ENCODE results near the gene DZIP3. TPM values are rescaled to one million over a fixed set of nuclear protein-coding genes. Genes with fewer than 3 reads are reported as not detected.

DZIP3 gene
- total RNA-seq, 1 experiment from 2014 or later: 22.1 TPM

- Histone ChIP-seq H2BK15ac (ENCODE audit: low read depth, low read length) (no peak overlapping the region), H3K18ac (ENCODE audit: insufficient read length, low read depth, low read length) (no peak overlapping the region), H3K56ac (ENCODE audit: insufficient read length, low read depth, low read length) (no peak overlapping the region), H4K5ac (ENCODE audit: insufficient read length, low read depth, low read length) (no peak overlapping the region), H2BK20ac (ENCODE audit: low read depth, low read length, poor library complexity, severe bottlenecking) (no peak overlapping the region), H3K79me2 (ENCODE audit: insufficient read depth, low read length) (no peaks in the 10 kb centered on the region), H4K20me1 (ENCODE audit: control insufficient read depth, insufficient read depth, insufficient read length) (no peaks in the 10 kb centered on the region), H2BK5ac (ENCODE audit: insufficient read length, low read length) (no peak overlapping the region), H2AFZ (ENCODE audit: low read length) (no peak overlapping the region), H3K23ac (ENCODE audit: insufficient read length, low read depth, low read length) (no peak overlapping the region), H3K9me3 (ENCODE audit: control insufficient read depth, low read depth, low read length) (no peaks in the 10 kb centered on the region), H2BK120ac (ENCODE audit: low read depth, low read length, poor library complexity, severe bottlenecking) (no peak overlapping the region), H3K4ac (ENCODE audit: low read depth, low read length) (no peak overlapping the region), H3K4me2 (ENCODE audit: insufficient read depth, insufficient read length, low read length) (no peak overlapping the region), H3K79me1 (ENCODE audit: insufficient read depth, low read depth, low read length, poor library complexity, severe bottlenecking) (no peaks in the 10 kb centered on the region), H3T11ph (ENCODE audit: low read length) (no peak overlapping the region), H3K9ac (ENCODE audit: extremely low read depth, insufficient read length, low read length) (no peak overlapping the region), H2AK5ac (ENCODE audit: insufficient read length, low read length) (no peak overlapping the region), H3K27ac (ENCODE audit: insufficient read length, low read depth, low read length) (no peak overlapping the region), H3K4me1 (ENCODE audit: insufficient read depth, low read length) (no peaks in the 10 kb centered on the region; the same call in 1 of the 2 replicates), H3K23me2 (ENCODE audit: insufficient read length, low read depth, low read length, poor library complexity, severe bottlenecking) (no peaks in the 10 kb centered on the region), H3K14ac (ENCODE audit: insufficient read depth, low read length) (no peak overlapping the region), H2BK12ac (ENCODE audit: insufficient read length, low read depth, low read length) (no peak overlapping the region), H4K91ac (ENCODE audit: insufficient read length, low read depth, low read length) (no peak overlapping the region), H4K8ac (replicated peaks; ENCODE audit: insufficient read length, low read depth, low read length) (no peak overlapping the region), H3K27me3 (ENCODE audit: insufficient read depth, low read length) (no peaks in the 10 kb centered on the region)
- WGBS (ENCODE audit: extremely low coverage, insufficient read length, low lambda C conversion rate): no CpG with 5 or more reads among the region's 6 CpGs
- Mint-ChIP-seq H3K4me3 (no peak overlapping the region), H3K4me1 (peaks cover 11% of the 10 kb centered on the region in 2 experiments), H3K9me3 (peaks cover 2 to 7% of the 10 kb centered on the region in 2 experiments; a peak in 3 of 5 replicates), H3K27ac (no peak overlapping the region), H3K27me3 (ENCODE audit: low read depth) (no peaks in the 10 kb centered on the region), H3K36me3 (ENCODE audit: insufficient read depth in 1 of 3, low read depth in 3 of 3) (peaks cover 0 to 9% (median 6%) of the 10 kb centered on the region in 3 experiments; a peak in 4 of 7 replicates)
- peak; percentile 85 for TF ChIP-seq CTCF (conservative IDR thresholded peaks at IDR 0.05)
- DNase-seq: no peak
Observed at GRCh38 chr3:108662142-108662738, 72.7 kb downstream of the DZIP3 start.

Data from H9 (cell line).